GM12878 (cell line): ENCODE results near the gene PPP1R1C.

Experiments
- EGR1 ChIP-seq, 2 experiments: IDR thresholded peaks; 1 replicate in 1 of 2; 2 replicates in 1 of 2; pipeline ENCODE4 v1.6.1; 2011 to 2012; ENCODE audit warnings: low read depth in 2 of 2, low read length in 2 of 2, borderline replicate concordance in 1 of 2, mild to moderate bottlenecking in 1 of 2, moderate library complexity in 1 of 2
- ESRRA ChIP-seq: IDR thresholded peaks from 2 replicates; pipeline ENCODE4 v1.6.1; 2012; ENCODE audit warnings: mild to moderate bottlenecking, low read length, improper control_type of control experiment
- SUPT20H ChIP-seq: IDR thresholded peaks from 2 replicates; pipeline ENCODE4 v1.6.1; 2011; ENCODE audit warnings: low read depth, mild to moderate bottlenecking, low read length, moderate library complexity, borderline replicate concordance; ENCODE audit not compliant: control insufficient read depth
- TARDBP ChIP-seq: IDR thresholded peaks from 2 replicates; pipeline ENCODE4 v1.6.1; 2016; ENCODE audit warnings: borderline replicate concordance
- TF ChIP-seq, protein P1 (sequence below): fragments of 150-350 bp; IDR thresholded peaks from 2 replicates; pipeline ENCODE4 v1.6.1; 2016; ENCODE audit warnings: low read depth, low read length
- TF ChIP-seq, protein P2 (sequence below): fragments of 450-650 bp; IDR thresholded peaks from 2 replicates; pipeline ENCODE4 v1.6.1; 2017; ENCODE audit warnings: mild to moderate bottlenecking

DNA sequence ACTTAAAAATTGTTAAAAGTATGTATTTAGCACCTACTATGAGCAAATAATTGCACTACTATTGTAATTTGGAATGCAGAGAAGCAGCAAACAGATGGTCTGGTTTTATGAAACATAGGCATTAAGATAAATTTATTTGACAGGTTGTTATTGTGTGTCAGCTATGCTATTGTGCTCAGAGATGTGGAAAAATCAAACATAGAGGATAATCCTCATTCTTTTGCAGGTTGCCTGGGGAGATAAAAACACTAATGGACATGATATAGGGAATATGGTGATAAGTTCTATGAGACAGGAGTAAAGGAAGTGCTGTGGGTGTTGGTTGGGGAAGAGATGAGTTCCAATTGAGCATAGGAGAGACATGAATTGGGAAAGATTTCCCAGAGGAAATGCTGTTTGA, 71.3 kb downstream of the PPP1R1C start:
- TF ChIP-seq, protein P1, sequence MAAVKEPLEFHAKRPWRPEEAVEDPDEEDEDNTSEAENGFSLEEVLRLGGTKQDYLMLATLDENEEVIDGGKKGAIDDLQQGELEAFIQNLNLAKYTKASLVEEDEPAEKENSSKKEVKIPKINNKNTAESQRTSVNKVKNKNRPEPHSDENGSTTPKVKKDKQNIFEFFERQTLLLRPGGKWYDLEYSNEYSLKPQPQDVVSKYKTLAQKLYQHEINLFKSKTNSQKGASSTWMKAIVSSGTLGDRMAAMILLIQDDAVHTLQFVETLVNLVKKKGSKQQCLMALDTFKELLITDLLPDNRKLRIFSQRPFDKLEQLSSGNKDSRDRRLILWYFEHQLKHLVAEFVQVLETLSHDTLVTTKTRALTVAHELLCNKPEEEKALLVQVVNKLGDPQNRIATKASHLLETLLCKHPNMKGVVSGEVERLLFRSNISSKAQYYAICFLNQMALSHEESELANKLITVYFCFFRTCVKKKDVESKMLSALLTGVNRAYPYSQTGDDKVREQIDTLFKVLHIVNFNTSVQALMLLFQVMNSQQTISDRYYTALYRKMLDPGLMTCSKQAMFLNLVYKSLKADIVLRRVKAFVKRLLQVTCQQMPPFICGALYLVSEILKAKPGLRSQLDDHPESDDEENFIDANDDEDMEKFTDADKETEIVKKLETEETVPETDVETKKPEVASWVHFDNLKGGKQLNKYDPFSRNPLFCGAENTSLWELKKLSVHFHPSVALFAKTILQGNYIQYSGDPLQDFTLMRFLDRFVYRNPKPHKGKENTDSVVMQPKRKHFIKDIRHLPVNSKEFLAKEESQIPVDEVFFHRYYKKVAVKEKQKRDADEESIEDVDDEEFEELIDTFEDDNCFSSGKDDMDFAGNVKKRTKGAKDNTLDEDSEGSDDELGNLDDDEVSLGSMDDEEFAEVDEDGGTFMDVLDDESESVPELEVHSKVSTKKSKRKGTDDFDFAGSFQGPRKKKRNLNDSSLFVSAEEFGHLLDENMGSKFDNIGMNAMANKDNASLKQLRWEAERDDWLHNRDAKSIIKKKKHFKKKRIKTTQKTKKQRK, result no peak
- TF ChIP-seq TARDBP, result no peak
- TF ChIP-seq, protein P2, sequence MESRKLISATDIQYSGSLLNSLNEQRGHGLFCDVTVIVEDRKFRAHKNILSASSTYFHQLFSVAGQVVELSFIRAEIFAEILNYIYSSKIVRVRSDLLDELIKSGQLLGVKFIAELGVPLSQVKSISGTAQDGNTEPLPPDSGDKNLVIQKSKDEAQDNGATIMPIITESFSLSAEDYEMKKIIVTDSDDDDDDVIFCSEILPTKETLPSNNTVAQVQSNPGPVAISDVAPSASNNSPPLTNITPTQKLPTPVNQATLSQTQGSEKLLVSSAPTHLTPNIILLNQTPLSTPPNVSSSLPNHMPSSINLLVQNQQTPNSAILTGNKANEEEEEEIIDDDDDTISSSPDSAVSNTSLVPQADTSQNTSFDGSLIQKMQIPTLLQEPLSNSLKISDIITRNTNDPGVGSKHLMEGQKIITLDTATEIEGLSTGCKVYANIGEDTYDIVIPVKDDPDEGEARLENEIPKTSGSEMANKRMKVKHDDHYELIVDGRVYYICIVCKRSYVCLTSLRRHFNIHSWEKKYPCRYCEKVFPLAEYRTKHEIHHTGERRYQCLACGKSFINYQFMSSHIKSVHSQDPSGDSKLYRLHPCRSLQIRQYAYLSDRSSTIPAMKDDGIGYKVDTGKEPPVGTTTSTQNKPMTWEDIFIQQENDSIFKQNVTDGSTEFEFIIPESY, result no peak
- TF ChIP-seq EGR1 (IDR thresholded peaks at IDR 0.05; ENCODE audit: borderline replicate concordance in 1 of 2, low read depth in 2 of 2, low read length in 2 of 2), result no peak
- TF ChIP-seq SUPT20H, result no peak
- TF ChIP-seq ESRRA, result no peak
